HG03354 (cell line): ENCODE measurements around the gene PTAR1.
A peak's percentile ranks its signal among the peaks of the same experiment; 100 is the strongest.
"Not testable (repeated sequence)": the region's sequence is repeated elsewhere in the genome, so short reads cannot be mapped to it uniquely, and the experiment has no call there.

ENCODE experiments used
- ATAC-seq: cut with Tn5 transposase; IDR thresholded peaks from one replicate; pipeline ENCODE4 v1.9.1; 2021; ENCODE audit warnings: mild to moderate bottlenecking; ENCODE audit not compliant: unreplicated experiment, poor library complexity, severe bottlenecking

The PTAR1 gene, protein sequence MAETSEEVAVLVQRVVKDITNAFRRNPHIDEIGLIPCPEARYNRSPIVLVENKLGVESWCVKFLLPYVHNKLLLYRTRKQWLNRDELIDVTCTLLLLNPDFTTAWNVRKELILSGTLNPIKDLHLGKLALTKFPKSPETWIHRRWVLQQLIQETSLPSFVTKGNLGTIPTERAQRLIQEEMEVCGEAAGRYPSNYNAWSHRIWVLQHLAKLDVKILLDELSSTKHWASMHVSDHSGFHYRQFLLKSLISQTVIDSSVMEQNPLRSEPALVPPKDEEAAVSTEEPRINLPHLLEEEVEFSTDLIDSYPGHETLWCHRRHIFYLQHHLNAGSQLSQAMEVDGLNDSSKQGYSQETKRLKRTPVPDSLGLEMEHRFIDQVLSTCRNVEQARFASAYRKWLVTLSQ

GRCh38 chr9:69759421-69760277 is at the start of gene PTAR1:
Gene PTAR1, minus strand, starts transcription at chr9:69760011. Its CDS starts 73 bp downstream, at chr9:69759938.
- ATAC-seq: peak; percentile 92

GRCh38 chr9:69809304-69809863 is 49.6 kb upstream of the PTAR1 start:
- no peak for ATAC-seq

DNA sequence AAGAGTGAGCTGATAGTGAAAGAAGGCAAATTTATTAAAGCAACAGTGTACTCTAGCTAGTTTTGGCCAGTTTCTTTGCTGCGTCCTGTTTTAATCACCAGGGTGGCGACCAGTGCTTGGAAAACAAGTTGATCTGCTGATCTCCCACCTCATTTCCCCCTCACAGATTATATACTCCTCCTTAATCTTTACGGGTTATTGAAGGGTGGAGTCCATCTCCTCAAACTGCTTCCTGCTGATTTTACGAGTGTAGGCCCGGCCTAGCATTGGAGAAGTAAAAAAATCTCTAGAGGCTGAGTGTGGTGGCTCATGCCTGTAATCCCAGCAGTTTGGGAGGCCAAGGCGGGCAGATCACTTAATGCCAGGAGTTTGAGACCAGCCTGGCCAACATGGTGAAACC is 46.8 kb upstream of the PTAR1 start:
- ATAC-seq: no peak

- no peak for ATAC-seq
These were observed 46.2 kb upstream of the PTAR1 start for GRCh38 chr9:69805962-69806515.

DNA sequence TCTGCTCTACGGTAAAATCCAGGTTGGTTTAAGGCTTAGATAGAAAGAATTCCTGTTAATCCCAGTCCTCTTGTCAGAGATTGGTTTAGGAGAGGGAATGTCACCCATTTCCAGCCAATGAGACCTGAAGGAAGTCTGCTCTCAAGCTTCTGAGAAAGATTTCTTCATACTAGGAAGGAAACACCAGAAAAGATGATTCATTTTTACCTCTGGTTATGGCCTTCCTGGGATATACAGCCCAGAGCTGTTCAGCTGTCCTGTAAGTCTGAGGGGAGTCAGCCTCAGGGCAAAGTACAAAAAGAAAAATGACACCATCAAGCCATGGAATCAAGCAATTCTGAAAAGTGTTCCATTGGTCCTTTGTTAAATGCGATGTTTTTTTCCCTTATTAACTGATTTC is 42.2 kb upstream of the PTAR1 start:
- ATAC-seq: no peak

DNA sequence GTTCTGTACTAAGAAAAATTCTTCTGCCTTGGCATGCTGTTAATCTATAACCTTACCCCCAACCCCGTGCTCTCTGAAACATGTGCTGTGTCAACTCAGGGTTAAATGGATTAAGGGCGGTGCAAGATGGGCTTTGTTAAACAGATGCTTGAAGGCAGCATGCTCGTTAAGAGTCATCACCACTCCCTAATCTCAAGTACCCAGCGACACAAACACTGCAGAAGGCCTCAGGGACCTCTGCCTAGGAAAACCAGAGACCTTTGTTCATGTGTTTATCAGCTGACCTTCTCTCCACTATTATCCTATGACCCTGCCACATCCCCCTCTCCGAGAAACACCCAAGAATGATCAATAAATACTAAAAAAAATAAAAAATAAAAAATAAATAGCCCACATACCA is 40.2 kb upstream of the PTAR1 start:
- not testable (repeated sequence) for ATAC-seq

GRCh38 chr9:69799521-69799920 is 39.7 kb upstream of the PTAR1 start:
- ATAC-seq: not testable (repeated sequence)

- ATAC-seq: no peak
These were observed 38.9 kb upstream of the PTAR1 start for GRCh38 chr9:69798744-69799143.

DNA sequence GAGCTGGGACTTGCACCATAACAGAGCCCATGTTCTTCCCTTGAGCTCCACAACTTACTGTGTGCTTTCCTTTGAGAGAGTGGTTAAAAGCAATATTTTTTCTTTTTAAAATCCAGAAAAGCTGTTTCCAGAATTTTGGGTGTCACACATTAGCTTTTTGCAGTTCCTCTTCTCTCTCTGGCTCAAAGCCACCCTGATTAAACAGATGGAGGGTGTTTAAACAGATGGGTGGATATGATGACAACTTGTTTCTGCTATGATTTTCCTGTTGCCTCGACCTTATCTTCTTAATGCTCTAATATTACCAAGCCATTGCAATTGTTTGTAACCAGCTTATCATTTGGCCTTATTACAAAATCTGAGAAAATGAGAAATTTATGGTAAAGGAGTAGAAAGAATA is 37.9 kb upstream of the PTAR1 start:
- no peak for ATAC-seq

DNA sequence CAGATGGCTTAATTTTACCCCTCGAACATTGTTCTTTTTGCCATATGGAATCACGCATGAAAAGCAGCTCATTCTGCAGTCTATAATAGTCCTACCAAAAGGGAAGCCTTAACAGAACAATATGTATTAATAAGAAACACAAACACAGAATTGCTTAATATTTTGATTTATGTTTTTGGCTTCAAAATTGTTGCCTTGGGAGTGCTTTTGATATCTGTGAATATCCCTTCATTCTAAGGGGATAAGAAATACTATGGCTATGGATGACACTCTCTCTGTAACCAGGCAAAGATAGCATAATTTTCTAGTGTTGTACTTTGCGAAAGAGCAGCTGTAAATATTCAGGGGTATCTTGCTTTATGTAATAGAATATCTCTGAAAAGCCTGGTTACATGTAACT is 34.5 kb upstream of the PTAR1 start:
- no peak for ATAC-seq

DNA sequence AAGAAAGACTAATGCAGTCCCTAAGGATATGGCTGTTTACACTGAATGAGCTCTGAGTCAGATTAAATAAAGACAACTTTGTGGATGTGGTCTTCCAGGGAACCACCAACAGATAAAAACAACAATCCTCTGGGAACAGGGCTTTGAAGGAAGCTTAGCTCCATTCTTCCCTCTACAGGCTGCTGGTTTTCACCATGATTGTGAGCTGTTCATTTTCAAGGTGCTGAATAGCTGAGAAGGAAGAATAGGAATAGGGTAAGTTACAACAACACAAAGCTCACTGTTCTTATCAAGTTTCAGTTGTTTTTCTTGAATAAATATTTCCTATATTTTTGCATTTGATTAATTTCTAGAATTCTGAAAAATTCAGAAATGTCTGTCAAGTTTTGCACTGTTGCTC is 25.9 kb upstream of the PTAR1 start:
- no peak for ATAC-seq

DNA sequence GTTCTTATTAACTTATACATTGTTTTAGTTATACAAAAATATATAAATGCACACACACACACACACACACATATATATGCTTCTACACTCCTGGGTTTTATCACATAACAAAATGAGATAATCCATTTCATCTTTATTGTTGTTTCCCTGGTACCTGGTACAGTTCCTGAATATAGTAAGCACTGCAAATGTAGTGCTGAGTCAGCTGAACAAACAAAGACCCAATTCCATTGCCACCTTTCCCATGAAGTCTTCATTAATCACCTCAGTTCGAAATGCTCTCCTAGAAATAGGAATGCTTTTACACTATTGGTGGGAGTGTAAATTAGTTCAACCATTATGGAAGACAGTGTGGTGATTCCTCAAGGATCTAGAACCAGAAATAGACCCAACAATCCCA is 13.4 kb upstream of the PTAR1 start:
- ATAC-seq: no peak

GRCh38 chr9:69771775-69772418 is 12.1 kb upstream of the PTAR1 start:
- ATAC-seq: no peak

GRCh38 chr9:69768716-69769115 is 8.9 kb upstream of the PTAR1 start:
- no peak for ATAC-seq

DNA sequence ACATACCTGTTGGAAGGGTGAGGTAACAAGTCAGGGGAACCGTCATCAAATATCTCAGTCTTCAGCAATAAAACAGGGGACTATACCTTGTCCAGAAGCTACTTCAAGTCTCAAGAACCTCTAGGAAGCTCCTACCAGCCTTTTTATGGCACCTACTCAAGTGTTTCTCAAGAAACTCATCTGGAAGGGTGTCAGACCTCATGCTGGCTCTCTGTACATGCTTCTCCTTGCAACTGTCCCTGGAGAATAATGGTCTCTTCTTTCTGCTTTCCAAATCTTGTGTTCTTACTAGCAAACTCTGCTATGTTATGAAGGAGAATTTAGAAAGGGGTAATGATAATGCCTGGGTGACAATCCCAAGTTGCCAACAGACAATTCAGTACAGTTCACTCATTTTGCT is 8.3 kb upstream of the PTAR1 start:
- ATAC-seq: no peak

GRCh38 chr9:69763862-69764261 is 4.1 kb upstream of the PTAR1 start:
- ATAC-seq: not testable (repeated sequence)

GRCh38 chr9:69762527-69762926 is 2.7 kb upstream of the PTAR1 start:
- ATAC-seq: no peak

DNA sequence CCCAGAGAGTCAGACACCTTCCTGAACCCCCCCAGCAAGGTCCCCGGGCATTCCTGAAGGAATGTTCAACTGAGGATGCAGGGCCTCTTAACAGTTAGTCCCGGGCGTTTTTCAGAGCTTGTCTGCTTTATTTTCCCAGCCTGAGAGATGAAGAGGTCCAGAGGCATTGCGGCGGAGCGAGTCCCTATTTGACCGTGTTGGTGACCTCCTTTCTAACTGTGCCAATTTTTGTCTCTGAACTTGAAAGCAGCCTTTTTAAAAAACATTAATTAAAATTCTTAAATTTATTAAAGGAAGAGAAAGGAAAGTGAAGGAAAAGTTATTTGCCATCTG is 433 bp upstream of the PTAR1 start:
- peak; percentile 5 for ATAC-seq

- peak; percentile 1 for ATAC-seq
These were observed 790 bp downstream of the PTAR1 start for GRCh38 chr9:69759021-69759420.
